H9 (cell line): ENCODE data around the gene DSP. TPM values are rescaled to one million over a fixed set of nuclear protein-coding genes. Genes with fewer than 3 reads are reported as not detected.

Experiments
- DNase-seq: peaks from one replicate; pipeline ENCODE4 v3.0.0-alpha.2; 2017
- H2AFZ ChIP-seq: one replicate; pipeline ENCODE4 v1.6.1; 2013; ENCODE audit warnings: mild to moderate bottlenecking, low read length, control low read depth, moderate library complexity
- H2AK5ac ChIP-seq: 2 replicates; pipeline ENCODE4 v1.6.1; 2013; ENCODE audit warnings: low read length, control low read depth, mixed read lengths; ENCODE audit not compliant: insufficient read length
- H2BK120ac ChIP-seq: one replicate; pipeline ENCODE4 v1.6.1; 2013; ENCODE audit warnings: low read depth, mild to moderate bottlenecking, low read length, control low read depth, inconsistent platforms; ENCODE audit not compliant: poor library complexity, severe bottlenecking
- H2BK12ac ChIP-seq: 2 replicates; pipeline ENCODE4 v1.6.1; 2013; ENCODE audit warnings: low read length, control low read depth, mixed read lengths, low read depth; ENCODE audit not compliant: insufficient read length
- H2BK15ac ChIP-seq: 2 replicates; pipeline ENCODE4 v1.6.1; 2013; ENCODE audit warnings: low read depth, low read length, control low read depth
- H2BK20ac ChIP-seq: one replicate; pipeline ENCODE4 v1.6.1; 2013; ENCODE audit warnings: low read depth, mild to moderate bottlenecking, low read length, control low read depth, inconsistent platforms; ENCODE audit not compliant: poor library complexity, severe bottlenecking
- H2BK5ac ChIP-seq: 2 replicates; pipeline ENCODE4 v1.6.1; 2013; ENCODE audit warnings: low read length, control low read depth, mixed read lengths; ENCODE audit not compliant: insufficient read length
- H3K14ac ChIP-seq: 2 replicates; pipeline ENCODE4 v1.6.1; 2013; ENCODE audit warnings: low read length, control low read depth; ENCODE audit not compliant: insufficient read depth
- H3K18ac ChIP-seq: 2 replicates; pipeline ENCODE4 v1.6.1; 2013; ENCODE audit warnings: low read depth, mild to moderate bottlenecking, mixed read lengths, low read length, control low read depth; ENCODE audit not compliant: insufficient read length
- H3K23ac ChIP-seq: 2 replicates; pipeline ENCODE4 v1.6.1; 2013; ENCODE audit warnings: low read length, control low read depth, mixed read lengths, low read depth; ENCODE audit not compliant: insufficient read length
- H3K23me2 ChIP-seq: 2 replicates; pipeline ENCODE4 v1.6.1; 2013; ENCODE audit warnings: low read depth, mild to moderate bottlenecking, mixed read lengths, low read length, control low read depth; ENCODE audit not compliant: insufficient read length, poor library complexity, severe bottlenecking
- H3K27ac ChIP-seq: 2 replicates; pipeline ENCODE4 v1.5.1; 2013; ENCODE audit warnings: low read length, control low read depth, mixed read lengths, low read depth; ENCODE audit not compliant: insufficient read length
- H3K27me3 ChIP-seq: 2 replicates; pipeline ENCODE4 v1.6.1; 2013; ENCODE audit warnings: low read length, control low read depth, inconsistent platforms; ENCODE audit not compliant: insufficient read depth
- H3K4ac ChIP-seq: 2 replicates; pipeline ENCODE4 v1.6.1; 2013; ENCODE audit warnings: low read depth, mild to moderate bottlenecking, control low read depth, inconsistent platforms, low read length, moderate library complexity
- H3K4me1 ChIP-seq: 2 replicates; pipeline ENCODE4 v1.6.1; 2013; ENCODE audit warnings: low read length, control low read depth, inconsistent platforms; ENCODE audit not compliant: insufficient read depth
- H3K4me2 ChIP-seq: 2 replicates; pipeline ENCODE4 v1.6.1; 2013; ENCODE audit warnings: low read length, control low read depth, mixed read lengths; ENCODE audit not compliant: insufficient read length, insufficient read depth
- H3K56ac ChIP-seq: 2 replicates; pipeline ENCODE4 v1.6.1; 2013; ENCODE audit warnings: low read depth, mild to moderate bottlenecking, mixed read lengths, low read length, control low read depth; ENCODE audit not compliant: insufficient read length
- H3K79me1 ChIP-seq: 2 replicates; pipeline ENCODE4 v1.6.1; 2013; ENCODE audit warnings: low read depth, mild to moderate bottlenecking, moderate library complexity, low read length, control low read depth, inconsistent platforms; ENCODE audit not compliant: insufficient read depth, poor library complexity, severe bottlenecking
- H3K79me2 ChIP-seq: 2 replicates; pipeline ENCODE4 v1.6.1; 2013; ENCODE audit warnings: low read length, control low read depth, inconsistent platforms; ENCODE audit not compliant: insufficient read depth
- H3K9ac ChIP-seq: 2 replicates; pipeline ENCODE4 v1.6.1; 2013; ENCODE audit warnings: low read length, control low read depth, mixed read lengths; ENCODE audit not compliant: insufficient read length; ENCODE audit errors: extremely low read depth
- H3K9me3 ChIP-seq: one replicate; pipeline ENCODE4 v1.6.1; 2013; ENCODE audit warnings: low read depth, low read length, inconsistent platforms; ENCODE audit not compliant: control insufficient read depth
- H3T11ph ChIP-seq: one replicate; pipeline ENCODE4 v1.6.1; 2013; ENCODE audit warnings: mild to moderate bottlenecking, low read length, control low read depth, inconsistent platforms
- H4K20me1 ChIP-seq: one replicate; pipeline ENCODE4 v1.6.1; 2013; ENCODE audit not compliant: control insufficient read depth, insufficient read length, insufficient read depth
- H4K5ac ChIP-seq: 2 replicates; pipeline ENCODE4 v1.6.1; 2013; ENCODE audit warnings: low read depth, mild to moderate bottlenecking, mixed read lengths, low read length, control low read depth; ENCODE audit not compliant: insufficient read length
- H4K8ac ChIP-seq: replicated peaks from 2 replicates; pipeline ENCODE4 v1.6.1; 2013; ENCODE audit warnings: low read length, control low read depth, mixed read lengths, low read depth; ENCODE audit not compliant: insufficient read length
- H4K91ac ChIP-seq: 2 replicates; pipeline ENCODE4 v1.6.1; 2013; ENCODE audit warnings: low read depth, mild to moderate bottlenecking, moderate library complexity, mixed read lengths, low read length, control low read depth; ENCODE audit not compliant: insufficient read length
- H3K27ac Mint-ChIP-seq, 3 experiments: 2 replicates in 2 of 3; 3 replicates in 1 of 3; pipeline ENCODE4 v1.8.0; 2020 to 2021; ENCODE audit warnings: mixed read lengths in 3 of 3, mild to moderate bottlenecking in 1 of 3, moderate library complexity in 1 of 3
- H3K27me3 Mint-ChIP-seq: 2 replicates; pipeline ENCODE4 v1.8.0; 2021; ENCODE audit warnings: low read depth, mild to moderate bottlenecking, moderate library complexity, mixed read lengths
- H3K36me3 Mint-ChIP-seq, 3 experiments: 2 replicates in 2 of 3; 3 replicates in 1 of 3; pipeline ENCODE4 v1.8.0; 2020 to 2021; ENCODE audit warnings: low read depth in 3 of 3, mixed read lengths in 3 of 3; ENCODE audit not compliant: insufficient read depth in 1 of 3
- H3K4me1 Mint-ChIP-seq, 2 experiments: 2 replicates each; pipeline ENCODE4 v1.8.0; 2020; ENCODE audit warnings: mixed read lengths in 2 of 2
- H3K4me3 Mint-ChIP-seq, 2 experiments: 2 replicates in 1 of 2; 3 replicates in 1 of 2; pipeline ENCODE4 v1.8.0; 2020 to 2021; ENCODE audit warnings: mild to moderate bottlenecking in 2 of 2, mixed read lengths in 2 of 2, moderate library complexity in 1 of 2
- H3K9me3 Mint-ChIP-seq, 2 experiments: 2 replicates in 1 of 2; 3 replicates in 1 of 2; pipeline ENCODE4 v1.8.0; 2020; ENCODE audit warnings: mild to moderate bottlenecking in 2 of 2, mixed read lengths in 2 of 2, moderate library complexity in 1 of 2
- CTCF ChIP-seq: fragments of 200-600 bp; sonication (generic); conservative IDR thresholded peaks from 3 replicates; pipeline ENCODE4 v1.8.0; 2021; ENCODE audit warnings: antibody characterized with exemption, mild to moderate bottlenecking
- WGBS: extraction: QIAGEN DNeasy Blood & Tissue Kit; methylation state at CpG from one replicate; pipeline ENCODE4 v1.1.7; 2013; ENCODE audit warnings: missing lambda C conversion rate, low lambda C conversion rate, mixed read lengths; ENCODE audit not compliant: insufficient read length; ENCODE audit errors: extremely low coverage; 5-methylcytosine and 5-hydroxymethylcytosine counted together
- total RNA-seq: library from RNA; stranded (reverse); gene quantifications from 2 replicates; pipeline ENCODE4 v1.2.1, GENCODE V29; 2021

Gene DSP
- total RNA-seq, 1 experiment from 2014 or later: 48.9 TPM

- Histone ChIP-seq H4K8ac (no peak overlapping the region), H2AK5ac (no peak overlapping the region), H3K27ac (no peak overlapping the region), H4K20me1 (no peaks in the 10 kb centered on the region), H3K4ac (no peak overlapping the region), H3K27me3 (no peaks in the 10 kb centered on the region), H3K56ac (no peak overlapping the region), H3T11ph (no peak overlapping the region), H3K9ac (no peak overlapping the region), H3K79me1 (no peaks in the 10 kb centered on the region), H3K9me3 (no peaks in the 10 kb centered on the region), H2BK12ac (no peak overlapping the region), H2BK20ac (no peak overlapping the region), H3K4me2 (no peak overlapping the region), H3K14ac (no peak overlapping the region), H2AFZ (no peak overlapping the region), H4K5ac (no peak overlapping the region), H2BK5ac (no peak overlapping the region), H3K23ac (no peak overlapping the region), H3K23me2 (no peaks in the 10 kb centered on the region), H3K18ac (no peak overlapping the region), H2BK15ac (no peak overlapping the region), H4K91ac (no peak overlapping the region), H3K4me1 (no peaks in the 10 kb centered on the region), H3K79me2 (no peaks in the 10 kb centered on the region), H2BK120ac (no peak overlapping the region)
- TF ChIP-seq CTCF: no peak
- Mint-ChIP-seq H3K4me3 (no peak overlapping the region), H3K36me3 (peaks cover 28 to 85% (median 77%) of the 10 kb centered on the region in 3 experiments), H3K9me3 (no peaks in the 10 kb centered on the region), H3K27me3 (no peaks in the 10 kb centered on the region), H3K4me1 (0 out of 4 replicates have a peak, but pooled peaks cover 0 to 4% of the 10 kb centered on the region in 2 experiments), H3K27ac (peak overlapping the region in 1 of 3 experiments; percentile 10; a peak in 1 of 7 replicates)
- DNase-seq: no peak
- WGBS: no CpG with 5 or more reads among the region's 2 CpGs
These were observed 24.6 kb downstream of the DSP start for GRCh38 chr6:7566107-7566506.
